Vagina (tissue), 2 donors: ENCODE results near the gene PRKCG. TPM values are rescaled to one million over a fixed set of nuclear protein-coding genes. Genes with fewer than 3 reads are reported as not detected.
"Not testable (repeated sequence)": the region's sequence is repeated elsewhere in the genome, so short reads cannot be mapped to it uniquely, and the experiment has no call there.

ENCODE experiments used
- DNase-seq, 2 donors: peaks; one replicate each; pipeline ENCODE4 v3.0.0-alpha.2; 2017; ENCODE audit errors: extremely low spot score in 2 of 2
- H3K27ac ChIP-seq: fragments of 200-600 bp; sonication (generic); one replicate; pipeline ENCODE4 v1.5.1; 2019
- H3K27me3 ChIP-seq: fragments of 200-600 bp; sonication (generic); one replicate; pipeline ENCODE4 v1.5.1; 2019
- H3K36me3 ChIP-seq, 2 donors: fragments of 200-600 bp; sonication (generic); one replicate each; pipeline ENCODE4 v1.5.1; 2017 to 2019
- H3K4me1 ChIP-seq: fragments of 200-600 bp; sonication (generic); one replicate; pipeline ENCODE4 v1.5.1; 2019
- H3K4me3 ChIP-seq, 2 donors: fragments of 200-600 bp; sonication (generic); 1 replicate in 1 of 2; 2 replicates in 1 of 2; pipeline ENCODE4 v1.5.1; 2016 to 2019
- H3K9me3 ChIP-seq: fragments of 200-600 bp; sonication (generic); one replicate; pipeline ENCODE4 v1.5.1; 2019
- CTCF ChIP-seq, 3 experiments: fragments of 450-650 bp in 2 of 3; fragments of 200-600 bp in 1 of 3; sonication (generic) in 1 of 3; IDR thresholded peaks; one replicate each; pipeline ENCODE4 v1.5.1; 2017 to 2019; ENCODE audit warnings: antibody characterized with exemption in 3 of 3, mild to moderate bottlenecking in 2 of 3, moderate library complexity in 2 of 3
- POLR2A ChIP-seq, 2 donors: fragments of 450-650 bp; IDR thresholded peaks; one replicate each; pipeline ENCODE4 v1.6.1; 2017; ENCODE audit warnings: antibody characterized with exemption in 2 of 2, mild to moderate bottlenecking in 2 of 2, moderate library complexity in 2 of 2
- POLR2AphosphoS5 ChIP-seq, 2 donors: sonication (generic); formaldehyde crosslinking; IDR thresholded peaks; one replicate each; pipeline ENCODE4 v1.9.0; 2017; ENCODE audit warnings: antibody characterized with exemption in 2 of 2, mild to moderate bottlenecking in 2 of 2, low read depth in 1 of 2; ENCODE audit not compliant: insufficient read depth in 1 of 2
- intact Hi-C: fragments of 100-400 bp; cut with DNase I; formaldehyde crosslinking; loops from one replicate; pipeline ENCODE4 v1.15.1; 2023
- total RNA-seq: library from RNA; depleted of rRNA; stranded (reverse); fragments of >200 nt; gene quantifications from one replicate; pipeline ENCODE4 v1.2.3, GENCODE V29; 2016

Gene PRKCG
- total RNA-seq, 1 donor from 2014 or later: not detected

GRCh38 chr19:53866865-53867224 is 15.2 kb upstream of the PRKCG start:
- H3K4me3 ChIP-seq: peak overlapping the region; percentile 66 to 96
- no peak for DNase-seq
- H3K36me3 ChIP-seq: no peaks in the 10 kb centered on the region
- intact Hi-C loops: no loop called here
- H3K4me1 ChIP-seq: peaks cover 54% of the 10 kb centered on the region
- no peaks in the 10 kb centered on the region for H3K9me3 ChIP-seq
- TF ChIP-seq POLR2AphosphoS5 (IDR thresholded peaks at IDR 0.05; ENCODE audit: insufficient read depth in 1 of 2, low read depth in 1 of 2) (no peak), CTCF (IDR thresholded peaks at IDR 0.05) (no peak), POLR2A (IDR thresholded peaks at IDR 0.05) (no peak)
- peak overlapping the region; percentile 95 for H3K27ac ChIP-seq
- no peaks in the 10 kb centered on the region for H3K27me3 ChIP-seq

- no peaks in the 10 kb centered on the region for H3K36me3 ChIP-seq
- intact Hi-C loops: no loop called here
- TF ChIP-seq CTCF (IDR thresholded peaks at IDR 0.05) (no peak), POLR2A (IDR thresholded peaks at IDR 0.05) (peak in 1 of 2 donors; percentile 84), POLR2AphosphoS5 (IDR thresholded peaks at IDR 0.05; ENCODE audit: insufficient read depth in 1 of 2, low read depth in 1 of 2) (peak; percentile 78 to 86)
- no peaks in the 10 kb centered on the region for H3K9me3 ChIP-seq
- no peaks in the 10 kb centered on the region for H3K27me3 ChIP-seq
- H3K4me3 ChIP-seq: peak within 1 kb of the TSS; percentile 66 to 96
- peak in 1 of 2 donors; percentile 99 for DNase-seq
- H3K4me1 ChIP-seq: peaks cover 60% of the 10 kb centered on the region
- H3K27ac ChIP-seq: peak within 1 kb of the TSS; percentile 95
These were observed 14.5 kb upstream of the PRKCG start, which contains the start of gene MYADM for GRCh38 chr19:53867225-53868090. Gene MYADM, plus strand, starts transcription at chr19:53867883. Its CDS starts 5,647 bp downstream, at chr19:53873530.

- peak in 1 of 2 donors; percentile 90 for DNase-seq
- TF ChIP-seq POLR2A (IDR thresholded peaks at IDR 0.05) (no peak), CTCF (IDR thresholded peaks at IDR 0.05) (no peak), POLR2AphosphoS5 (IDR thresholded peaks at IDR 0.05; ENCODE audit: insufficient read depth in 1 of 2, low read depth in 1 of 2) (no peak)
- peaks cover 0 to 1% of the 10 kb centered on the region in 2 donors for H3K36me3 ChIP-seq
- peak overlapping the region; percentile 66 to 96 for H3K4me3 ChIP-seq
- intact Hi-C loops: no loop called here
- H3K9me3 ChIP-seq: no peaks in the 10 kb centered on the region
- peaks cover 65% of the 10 kb centered on the region for H3K4me1 ChIP-seq
- peak overlapping the region; percentile 95 for H3K27ac ChIP-seq
- no peaks in the 10 kb centered on the region for H3K27me3 ChIP-seq
These were observed 13.7 kb upstream of the PRKCG start for GRCh38 chr19:53868091-53868891.

GRCh38 chr19:53868892-53869804 is 12.8 kb upstream of the PRKCG start:
- intact Hi-C loops: no loop called here
- Histone ChIP-seq H3K4me1 (peaks cover 65% of the 10 kb centered on the region), H3K36me3 (peaks cover 0 to 10% of the 10 kb centered on the region in 2 donors), H3K27ac (peak overlapping the region; percentile 95), H3K4me3 (peak overlapping the region; percentile 66 to 96), H3K27me3 (no peaks in the 10 kb centered on the region), H3K9me3 (no peaks in the 10 kb centered on the region)
- peak in 1 of 2 donors; percentile 95 for DNase-seq
- peak in 1 of 2 donors; percentile 78 for TF ChIP-seq POLR2A (IDR thresholded peaks at IDR 0.05)
- TF ChIP-seq POLR2AphosphoS5 (IDR thresholded peaks at IDR 0.05; ENCODE audit: insufficient read depth in 1 of 2, low read depth in 1 of 2): peak; percentile 58 to 96
- peak in 1 of 3 experiments; percentile 34 for TF ChIP-seq CTCF (IDR thresholded peaks at IDR 0.05)

GRCh38 chr19:53869805-53870484 is 12.1 kb upstream of the PRKCG start:
- peaks cover 0 to 18% of the 10 kb centered on the region in 2 donors for H3K36me3 ChIP-seq
- H3K27me3 ChIP-seq, DNase-seq, H3K9me3 ChIP-seq, intact Hi-C loops: not testable (repeated sequence)
- H3K4me1 ChIP-seq: peaks cover 60% of the 10 kb centered on the region
- peak overlapping the region; percentile 95 for H3K27ac ChIP-seq
- peak overlapping the region; percentile 66 to 96 for H3K4me3 ChIP-seq
